DOHH2 (cell line): Measurements from ENCODE around the gene GLRX.
"Not testable (repeated sequence)": the region's sequence is repeated elsewhere in the genome, so short reads cannot be mapped to it uniquely, and the experiment has no call there.

Source experiments
- H3F3A ChIP-seq: fragments of 200-600 bp; sonication (generic), shearing (Covaris generic); 2 replicates; pipeline ENCODE4 v1.6.0; 2016; ENCODE audit warnings: antibody characterized with exemption, mild to moderate bottlenecking; ENCODE audit not compliant: control insufficient read depth, insufficient read depth
- H3K27ac ChIP-seq: fragments of 200-600 bp; sonication (generic); 2 replicates; pipeline ENCODE4 v1.5.1; 2014; ENCODE audit warnings: low read depth, mild to moderate bottlenecking, low read length, moderate library complexity
- H3K27me3 ChIP-seq: fragments of 200-600 bp; sonication (generic); 2 replicates; pipeline ENCODE4 v1.6.1; 2014; ENCODE audit warnings: mild to moderate bottlenecking, low read length, mixed read lengths; ENCODE audit not compliant: control insufficient read depth
- H3K36me3 ChIP-seq: fragments of 200-600 bp; sonication (generic); 2 replicates; pipeline ENCODE4 v1.6.1; 2014; ENCODE audit warnings: mild to moderate bottlenecking, low read length, moderate library complexity, mixed read lengths; ENCODE audit not compliant: control insufficient read depth
- H3K4me1 ChIP-seq: fragments of 200-600 bp; sonication (generic); 2 replicates; pipeline ENCODE4 v1.6.1; 2014; ENCODE audit warnings: mild to moderate bottlenecking, low read length, mixed read lengths; ENCODE audit not compliant: control insufficient read depth
- H3K4me2 ChIP-seq: fragments of 200-600 bp; sonication (generic); 2 replicates; pipeline ENCODE4 v1.6.0; 2014; ENCODE audit warnings: mild to moderate bottlenecking, low read length, moderate library complexity
- H3K4me3 ChIP-seq: fragments of 200-600 bp; sonication (generic); 2 replicates; pipeline ENCODE4 v1.5.1; 2014; ENCODE audit warnings: mild to moderate bottlenecking, low read length, mixed read lengths
- H3K79me2 ChIP-seq: fragments of 200-600 bp; sonication (generic); 2 replicates; pipeline ENCODE4 v1.6.1; 2014; ENCODE audit warnings: mild to moderate bottlenecking, low read length, mixed read lengths; ENCODE audit not compliant: control insufficient read depth
- H3K9me2 ChIP-seq: fragments of 200-600 bp; sonication (generic); replicated peaks from 2 replicates; pipeline ENCODE4 v1.6.1; 2014; ENCODE audit warnings: mild to moderate bottlenecking, low read length, mixed read lengths; ENCODE audit not compliant: control insufficient read depth
- H3K9me3 ChIP-seq: fragments of 200-600 bp; sonication (generic); 2 replicates; pipeline ENCODE4 v1.6.1; 2014; ENCODE audit warnings: antibody characterized with exemption, low read length, mixed read lengths; ENCODE audit not compliant: control insufficient read depth, insufficient read depth
- H4K20me1 ChIP-seq: fragments of 200-600 bp; sonication (generic); 2 replicates; pipeline ENCODE4 v1.6.0; 2014; ENCODE audit warnings: low read depth, mild to moderate bottlenecking, antibody characterized with exemption, low read length, moderate library complexity; ENCODE audit not compliant: control insufficient read depth, insufficient read depth
- EZH2phosphoT487 ChIP-seq: fragments of 200-600 bp; sonication (generic); IDR thresholded peaks from 2 replicates; pipeline ENCODE4 v1.6.1; 2017; ENCODE audit warnings: borderline replicate concordance, mild to moderate bottlenecking, antibody characterized with exemption, low read length, moderate library complexity, mixed read lengths
- TF ChIP-seq, protein P1 (sequence below): fragments of 200-600 bp; sonication (generic); IDR thresholded peaks from one replicate; pipeline ENCODE4 v1.5.1; 2014; ENCODE audit warnings: antibody characterized with exemption, mild to moderate bottlenecking, low read depth, low read length; ENCODE audit not compliant: poor library complexity, severe bottlenecking

The GLRX gene

DNA sequence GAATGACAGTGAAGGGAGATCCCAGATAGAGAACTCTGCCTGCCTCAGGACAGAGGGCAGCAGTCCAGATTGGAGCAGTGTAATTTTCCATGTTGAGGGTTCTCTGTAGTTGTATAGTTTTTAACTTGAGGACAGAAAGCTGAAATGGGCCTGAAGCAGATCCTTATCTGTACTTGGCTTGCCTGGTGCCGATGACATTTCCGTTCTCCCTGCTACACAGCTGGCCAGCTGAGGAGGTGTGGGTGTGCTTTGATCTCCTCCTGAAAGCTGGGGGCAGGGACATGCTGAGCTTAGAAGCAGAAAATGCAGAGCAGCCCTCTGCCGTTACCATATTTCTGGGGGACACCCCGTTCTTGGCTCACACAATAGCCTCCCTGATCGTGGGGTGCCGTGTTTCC, 10.5 kb downstream of the GLRX start:
- H3K9me3 ChIP-seq, result no peaks in the 10 kb centered on the region
- H4K20me1 ChIP-seq, result no peaks in the 10 kb centered on the region
- no peak for TF ChIP-seq EZH2phosphoT487
- TF ChIP-seq, protein P1, sequence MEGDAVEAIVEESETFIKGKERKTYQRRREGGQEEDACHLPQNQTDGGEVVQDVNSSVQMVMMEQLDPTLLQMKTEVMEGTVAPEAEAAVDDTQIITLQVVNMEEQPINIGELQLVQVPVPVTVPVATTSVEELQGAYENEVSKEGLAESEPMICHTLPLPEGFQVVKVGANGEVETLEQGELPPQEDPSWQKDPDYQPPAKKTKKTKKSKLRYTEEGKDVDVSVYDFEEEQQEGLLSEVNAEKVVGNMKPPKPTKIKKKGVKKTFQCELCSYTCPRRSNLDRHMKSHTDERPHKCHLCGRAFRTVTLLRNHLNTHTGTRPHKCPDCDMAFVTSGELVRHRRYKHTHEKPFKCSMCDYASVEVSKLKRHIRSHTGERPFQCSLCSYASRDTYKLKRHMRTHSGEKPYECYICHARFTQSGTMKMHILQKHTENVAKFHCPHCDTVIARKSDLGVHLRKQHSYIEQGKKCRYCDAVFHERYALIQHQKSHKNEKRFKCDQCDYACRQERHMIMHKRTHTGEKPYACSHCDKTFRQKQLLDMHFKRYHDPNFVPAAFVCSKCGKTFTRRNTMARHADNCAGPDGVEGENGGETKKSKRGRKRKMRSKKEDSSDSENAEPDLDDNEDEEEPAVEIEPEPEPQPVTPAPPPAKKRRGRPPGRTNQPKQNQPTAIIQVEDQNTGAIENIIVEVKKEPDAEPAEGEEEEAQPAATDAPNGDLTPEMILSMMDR, result no peak
- 0 out of 2 replicates have a peak, but pooled peaks cover 3% of the 10 kb centered on the region for H3F3A ChIP-seq
- H3K27me3 ChIP-seq, result no peaks in the 10 kb centered on the region
- H3K4me1 ChIP-seq, result peaks cover 52% of the 10 kb centered on the region
- no peaks in the 10 kb centered on the region for H3K9me2 ChIP-seq
- H3K36me3 ChIP-seq, result peaks cover 38% of the 10 kb centered on the region
- no peaks in the 10 kb centered on the region; the same call in 1 of the 2 replicates for H3K79me2 ChIP-seq
- no peak overlapping the region for H3K4me2 ChIP-seq
- H3K4me3 ChIP-seq, result no peak overlapping the region
- no peak overlapping the region for H3K27ac ChIP-seq

DNA sequence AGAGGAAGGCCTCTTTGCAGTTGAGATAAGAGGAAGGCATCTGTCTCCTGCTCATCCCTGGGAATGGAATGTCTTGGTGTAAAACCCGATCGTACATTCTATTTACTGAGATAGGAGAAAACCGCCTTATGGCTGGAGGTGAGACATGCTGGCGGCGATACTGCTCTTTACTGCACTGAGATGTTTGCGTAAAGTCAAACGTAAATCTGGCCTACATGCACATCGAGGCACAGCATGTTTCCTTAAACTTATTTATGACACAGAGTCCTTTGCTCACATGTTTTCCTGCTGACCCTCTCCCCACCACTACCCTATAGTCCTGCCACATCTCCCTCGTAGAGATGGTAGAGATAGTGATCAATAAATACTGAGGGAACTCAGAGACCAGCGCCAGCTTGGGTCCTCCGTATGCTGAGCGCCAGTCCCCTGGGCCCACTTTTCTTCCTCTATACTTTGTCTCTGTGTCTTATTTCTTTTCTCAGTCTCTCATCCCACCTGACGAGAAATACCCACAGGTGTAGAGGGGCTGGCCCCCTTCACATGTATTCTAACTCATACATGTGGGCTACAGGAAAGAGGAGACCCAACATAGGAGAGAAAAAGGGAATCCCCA, 11.0 kb downstream of the GLRX start:
- not testable (repeated sequence) for H3K4me3 ChIP-seq, H3K4me2 ChIP-seq, H3K9me2 ChIP-seq, H3F3A ChIP-seq, H3K27ac ChIP-seq, H3K9me3 ChIP-seq, H3K27me3 ChIP-seq, H4K20me1 ChIP-seq, H3K79me2 ChIP-seq
- H3K4me1 ChIP-seq, result peaks cover 47% of the 10 kb centered on the region
- H3K36me3 ChIP-seq, result peaks cover 32% of the 10 kb centered on the region

DNA sequence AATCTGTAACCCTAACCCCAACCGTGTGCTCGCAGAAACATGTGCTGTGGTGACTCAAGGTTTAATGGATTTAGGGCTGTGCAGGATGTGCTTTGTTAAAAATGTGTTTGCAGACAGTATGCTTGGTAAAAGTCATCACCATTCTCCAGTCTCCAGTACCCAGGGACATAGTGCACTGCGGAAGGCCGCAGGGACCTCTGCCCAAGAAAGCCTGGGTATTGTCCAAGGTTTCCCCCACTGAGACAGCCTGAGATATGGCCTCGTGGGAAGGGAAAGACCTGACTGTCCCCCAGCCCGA, 11.5 kb downstream of the GLRX start:
- not testable (repeated sequence) for H4K20me1 ChIP-seq, H3F3A ChIP-seq, H3K9me2 ChIP-seq, H3K79me2 ChIP-seq, H3K27me3 ChIP-seq, H3K4me2 ChIP-seq, H3K9me3 ChIP-seq, H3K27ac ChIP-seq, H3K4me3 ChIP-seq
- H3K36me3 ChIP-seq, result peaks cover 28% of the 10 kb centered on the region
- H3K4me1 ChIP-seq, result peaks cover 42% of the 10 kb centered on the region

- Histone ChIP-seq H3K27me3 (no peaks in the 10 kb centered on the region), H3K4me2 (no peak overlapping the region), H3K9me3 (no peaks in the 10 kb centered on the region), H3K4me3 (no peak overlapping the region), H3K79me2 (no peaks in the 10 kb centered on the region), H3K36me3 (peaks cover 22% of the 10 kb centered on the region), H3F3A (0 out of 2 replicates have a peak, but pooled peaks cover 3% of the 10 kb centered on the region), H3K9me2 (no peaks in the 10 kb centered on the region), H3K4me1 (peaks cover 36% of the 10 kb centered on the region), H4K20me1 (no peaks in the 10 kb centered on the region), H3K27ac (no peak overlapping the region)
- TF ChIP-seq, protein P1, result no peak
- no peak for TF ChIP-seq EZH2phosphoT487
Observed at GRCh38 chr5:95810305-95811125, 12.0 kb downstream of the GLRX start.
